ENCODE results near the gene PARVA.

GRCh38 chr11:12458042-12458441 is 80.7 kb downstream of the PARVA start:
- no peak for TF ChIP-seq CTCF (IDR thresholded peaks at IDR 0.05)
- TF ChIP-seq ZFX (IDR thresholded peaks at IDR 0.05; ENCODE audit: borderline replicate concordance) = no peak
